Measurements from ENCODE around the gene WDR1. TPM values are rescaled to one million over a fixed set of nuclear protein-coding genes. Genes with fewer than 3 reads are reported as not detected.
A peak's percentile ranks its signal among the peaks of the same experiment; 100 is the strongest.

The WDR1 gene
- total RNA-seq, 1 donor from 2014 or later: 455 TPM

DNA sequence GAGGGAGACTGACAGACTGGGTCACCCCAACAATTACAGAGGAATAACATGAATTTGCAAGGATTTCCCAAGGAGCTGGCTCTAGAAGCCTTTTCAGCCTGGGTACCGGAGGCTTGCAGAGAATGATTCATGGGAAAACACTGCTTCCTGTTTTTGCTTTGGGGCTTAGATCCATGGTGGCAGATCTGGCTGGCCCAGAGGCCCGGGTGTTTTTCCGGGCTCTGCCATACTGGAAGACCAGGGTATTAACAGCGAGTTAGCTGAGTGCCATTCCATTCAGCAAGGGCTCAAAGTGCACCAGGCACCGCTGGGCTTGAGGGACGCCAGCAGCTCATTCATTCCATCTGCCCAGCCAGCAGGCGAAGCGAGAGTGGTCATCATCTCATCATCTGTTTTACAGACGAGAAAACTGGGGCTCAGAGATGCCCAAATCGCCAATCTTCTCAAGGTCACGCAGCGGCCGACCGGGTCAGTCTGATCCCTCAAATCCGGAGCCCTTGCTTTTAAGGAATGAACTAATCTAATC, 1.3 kb downstream of the WDR1 start:
- DNase-seq (ENCODE audit: extremely low read depth, low read depth, low spot score): no peak

DNA sequence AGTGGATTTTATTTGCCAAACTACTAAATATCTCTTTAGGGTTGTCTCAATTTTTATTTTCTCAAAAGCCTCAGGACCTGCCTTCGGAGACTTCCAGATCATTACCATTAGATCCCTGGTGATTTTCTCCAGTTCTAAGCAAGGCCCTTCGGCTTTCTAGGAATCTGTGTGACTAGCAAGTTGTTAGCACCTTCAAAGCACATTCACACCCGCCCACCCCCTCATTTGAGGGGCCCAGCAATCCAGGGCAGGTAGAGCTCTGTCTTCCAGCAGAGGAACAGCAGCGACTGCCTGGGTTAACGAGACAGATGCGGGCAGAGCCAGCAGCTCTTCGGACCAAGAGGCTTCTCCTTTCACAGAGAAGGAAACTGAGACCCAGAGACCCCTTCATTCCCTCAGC, 2.0 kb downstream of the WDR1 start:
- no peak for DNase-seq (ENCODE audit: extremely low read depth, low read depth, low spot score)

DNA sequence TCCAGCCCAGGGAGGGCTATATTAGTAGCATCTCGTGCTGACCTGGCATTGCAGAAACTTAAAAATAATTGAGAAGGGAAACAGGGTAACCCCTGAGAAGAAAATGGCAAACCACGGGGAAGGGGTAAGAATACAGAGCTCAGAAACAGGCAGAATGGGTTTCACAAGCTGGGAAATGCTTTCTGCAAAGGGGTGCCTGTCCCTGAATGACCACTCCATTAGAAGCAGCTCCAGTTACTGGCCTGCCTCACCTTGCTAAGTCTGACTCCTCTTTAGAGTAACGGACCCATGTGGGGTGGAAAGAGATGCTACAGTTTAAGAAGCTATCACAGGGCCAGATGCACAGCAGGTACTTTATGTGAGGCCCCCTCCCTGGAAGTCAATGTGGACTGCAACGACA, 2.5 kb downstream of the WDR1 start:
- no peak for DNase-seq (ENCODE audit: extremely low read depth, low read depth, low spot score)

DNA sequence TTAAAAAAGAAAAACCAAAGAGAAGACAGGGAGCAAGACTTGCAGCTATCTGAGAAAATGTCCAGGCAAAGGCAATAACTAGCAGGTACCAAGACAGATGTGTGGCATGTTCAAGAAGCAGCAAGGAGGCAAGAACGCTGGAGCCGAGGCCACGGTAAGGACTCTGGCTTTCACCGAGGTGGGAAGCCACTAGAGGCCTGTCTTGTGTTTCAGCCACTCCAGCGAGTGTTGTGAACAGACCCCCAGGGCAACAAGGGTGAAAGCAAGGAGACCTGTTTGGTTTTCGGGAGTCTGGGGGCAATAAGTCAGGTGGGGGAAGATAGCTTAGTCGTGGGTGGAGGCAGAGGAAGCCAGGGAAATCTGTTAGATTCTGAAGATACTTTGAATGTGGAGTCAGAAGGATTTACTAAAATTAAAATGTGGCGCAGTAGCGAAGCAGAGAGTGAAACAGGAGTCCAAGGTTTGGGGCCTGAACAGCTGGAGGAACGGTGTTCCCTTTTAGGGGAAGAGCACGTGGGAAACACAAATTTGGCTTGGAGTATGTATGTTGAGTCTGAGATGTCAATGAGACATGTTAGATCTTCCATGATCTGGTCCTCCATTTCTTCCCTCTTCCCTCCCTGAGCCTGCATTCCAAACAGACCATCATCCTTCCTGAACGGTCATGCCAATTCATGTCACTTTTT, 3.1 kb downstream of the WDR1 start:
- no peak for DNase-seq (ENCODE audit: extremely low read depth, low read depth, low spot score)

DNA sequence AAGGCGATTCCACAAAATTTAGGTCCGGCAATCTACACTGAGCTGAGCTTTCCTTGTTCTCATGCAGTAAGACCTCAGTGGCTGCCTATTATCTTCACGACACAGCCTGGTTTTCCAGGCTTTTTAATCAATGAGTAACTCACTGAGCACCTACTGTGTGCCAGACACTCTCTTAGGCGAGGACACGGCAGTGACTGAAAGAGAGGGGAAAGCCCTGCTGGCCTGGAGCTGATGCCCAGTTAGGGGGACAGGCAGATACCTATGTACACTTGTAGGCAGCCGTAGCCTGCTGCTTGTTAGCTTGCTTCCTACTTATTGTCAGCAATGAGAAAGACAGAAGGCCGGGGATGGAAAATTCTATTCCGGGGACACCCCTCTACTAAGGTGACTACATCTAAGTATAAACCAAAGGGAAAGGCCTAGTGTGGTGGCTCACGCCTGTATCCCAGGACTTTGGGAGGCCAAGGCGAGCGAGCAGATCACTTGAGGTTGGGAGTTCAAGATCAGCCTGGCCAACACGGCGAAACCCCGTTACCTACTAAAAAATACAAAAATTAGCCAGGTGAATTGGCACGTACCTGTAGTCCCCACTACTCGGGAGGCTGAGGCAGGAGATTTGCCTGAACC, 3.8 kb downstream of the WDR1 start:
- no peak for DNase-seq (ENCODE audit: extremely low read depth, low read depth, low spot score)

DNA sequence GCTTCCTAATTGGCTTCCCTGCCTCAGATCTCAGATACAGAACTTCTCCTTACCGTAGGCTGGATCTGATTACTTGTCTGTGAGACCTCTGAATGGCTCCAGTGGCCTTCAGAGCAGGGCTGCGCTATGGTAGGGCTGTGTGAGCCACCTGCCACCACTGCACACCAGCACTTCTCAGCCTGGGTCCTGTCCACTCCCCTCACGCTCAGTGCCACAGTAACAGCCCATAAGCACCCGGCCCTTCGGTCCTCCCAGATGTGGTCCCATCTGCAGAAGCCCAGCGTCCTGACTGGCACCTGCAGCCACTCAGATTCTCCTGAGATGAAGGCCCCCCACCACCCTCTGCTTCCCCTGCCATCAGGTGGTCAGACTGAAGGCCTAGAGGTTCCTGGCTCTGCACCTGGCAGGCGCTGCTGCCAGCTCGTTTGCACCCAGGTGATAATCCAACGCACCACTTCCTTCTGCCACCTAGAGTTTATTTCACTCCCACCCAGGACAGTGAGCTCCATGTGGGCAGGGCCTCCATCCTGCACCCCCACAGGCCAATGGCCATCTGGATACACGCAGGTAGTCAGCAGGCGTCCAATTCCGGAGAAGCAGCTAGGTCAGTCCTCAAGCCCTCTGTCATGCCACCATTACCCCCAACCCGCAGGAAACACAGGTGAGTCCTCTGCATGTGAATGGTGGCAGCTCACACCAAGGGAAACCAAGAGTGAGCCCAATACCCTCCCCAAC, 5.4 kb downstream of the WDR1 start:
- DNase-seq (ENCODE audit: extremely low read depth, low read depth, low spot score): no peak

DNA sequence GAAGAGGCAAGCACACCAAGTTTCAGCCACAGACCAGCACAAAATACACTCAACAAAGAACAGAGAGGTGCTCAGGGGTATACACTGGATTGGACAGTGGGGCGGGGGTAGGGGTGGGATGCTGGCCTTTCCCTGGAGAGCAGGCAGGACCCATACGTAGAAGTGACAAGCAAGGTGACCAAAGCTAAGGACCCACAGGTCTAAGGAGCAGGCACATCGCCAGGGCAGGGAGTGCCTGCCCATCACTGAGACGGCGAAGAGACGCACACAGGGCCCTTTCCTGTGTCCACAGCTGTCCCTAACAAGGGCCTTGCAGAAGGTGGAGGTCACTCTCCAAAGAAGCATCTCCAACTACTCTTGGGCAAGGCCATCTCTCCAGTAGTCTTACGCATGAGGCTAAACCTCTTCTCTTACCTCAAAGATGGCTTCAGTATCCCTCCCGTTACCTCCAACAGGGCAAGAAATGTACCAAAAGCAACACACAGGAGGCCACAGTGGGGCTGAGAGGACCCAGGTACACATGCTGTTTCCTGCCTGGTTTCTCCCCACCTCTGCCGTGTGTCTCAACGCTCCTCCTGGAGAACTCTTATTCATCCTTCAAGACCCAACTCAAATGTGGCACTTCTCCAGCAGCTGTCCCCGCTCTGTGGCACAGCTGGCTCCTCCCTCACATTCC, 6.5 kb downstream of the WDR1 start:
- DNase-seq (ENCODE audit: extremely low read depth, low read depth, low spot score): no peak

DNA sequence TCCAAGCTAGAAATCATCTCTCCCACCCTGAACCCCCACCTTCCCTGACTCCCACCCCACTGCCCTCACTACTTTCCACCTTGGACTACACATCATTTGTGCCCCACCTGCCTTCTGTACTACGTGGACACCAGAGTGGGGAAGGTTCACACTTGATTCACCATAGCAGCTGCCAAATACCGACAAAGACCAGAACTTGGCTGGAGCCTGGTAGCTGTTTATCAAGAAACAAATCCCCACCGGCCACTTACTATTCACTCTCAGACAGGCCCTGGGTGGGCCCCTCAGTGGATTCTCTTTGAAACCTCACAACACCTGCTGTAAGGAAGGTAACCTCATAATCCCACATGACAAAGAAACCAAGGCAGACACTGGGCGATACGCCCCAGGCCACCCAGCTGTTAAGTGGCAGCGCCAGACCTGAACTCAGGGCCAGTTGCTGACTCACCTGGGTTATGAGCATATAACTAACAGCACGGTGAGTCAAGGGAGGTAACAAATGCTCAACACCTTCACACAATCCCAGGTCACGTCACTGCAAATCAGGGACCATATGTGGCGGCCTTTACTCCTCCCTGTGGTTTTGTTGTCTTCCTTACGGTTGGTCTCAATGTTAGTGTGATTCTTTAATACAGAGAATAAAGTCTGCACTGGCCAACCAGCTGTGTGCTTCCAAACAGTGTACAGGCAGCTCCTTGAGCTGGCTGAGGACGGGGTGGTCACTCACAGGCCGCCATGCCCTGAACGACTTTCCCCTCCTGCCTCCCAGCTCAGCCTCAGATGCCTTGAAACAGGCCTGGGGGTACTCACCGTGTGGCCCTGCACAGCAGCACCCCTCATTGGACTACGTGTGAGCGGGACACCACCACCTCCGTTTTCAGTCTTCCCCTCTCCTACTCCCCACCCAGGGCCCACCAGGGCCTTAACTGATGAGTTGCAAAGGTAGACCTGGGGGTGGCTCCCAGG, 7.5 kb downstream of the WDR1 start:
- no peak for DNase-seq (ENCODE audit: extremely low read depth, low read depth, low spot score)

DNA sequence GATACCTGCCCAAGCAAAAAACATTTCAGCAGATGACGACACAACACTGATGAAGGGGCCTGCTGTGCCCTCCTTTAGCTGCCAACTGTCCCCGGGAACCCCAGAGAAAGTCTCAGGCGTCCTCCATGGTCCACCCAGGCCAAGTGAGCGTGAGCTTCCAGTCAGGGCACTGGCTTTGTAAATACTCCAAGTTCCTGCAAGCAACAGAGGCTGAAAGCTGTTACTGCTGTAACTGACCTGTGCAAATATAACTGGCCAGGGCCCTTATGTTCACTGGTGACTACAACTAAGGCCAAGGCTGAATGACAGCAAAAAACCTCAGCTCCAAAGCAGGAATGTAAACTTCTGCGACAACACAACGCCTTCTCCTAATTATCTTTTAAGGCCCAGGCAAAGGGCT, 8.2 kb downstream of the WDR1 start:
- no peak for DNase-seq (ENCODE audit: extremely low read depth, low read depth, low spot score)

DNA sequence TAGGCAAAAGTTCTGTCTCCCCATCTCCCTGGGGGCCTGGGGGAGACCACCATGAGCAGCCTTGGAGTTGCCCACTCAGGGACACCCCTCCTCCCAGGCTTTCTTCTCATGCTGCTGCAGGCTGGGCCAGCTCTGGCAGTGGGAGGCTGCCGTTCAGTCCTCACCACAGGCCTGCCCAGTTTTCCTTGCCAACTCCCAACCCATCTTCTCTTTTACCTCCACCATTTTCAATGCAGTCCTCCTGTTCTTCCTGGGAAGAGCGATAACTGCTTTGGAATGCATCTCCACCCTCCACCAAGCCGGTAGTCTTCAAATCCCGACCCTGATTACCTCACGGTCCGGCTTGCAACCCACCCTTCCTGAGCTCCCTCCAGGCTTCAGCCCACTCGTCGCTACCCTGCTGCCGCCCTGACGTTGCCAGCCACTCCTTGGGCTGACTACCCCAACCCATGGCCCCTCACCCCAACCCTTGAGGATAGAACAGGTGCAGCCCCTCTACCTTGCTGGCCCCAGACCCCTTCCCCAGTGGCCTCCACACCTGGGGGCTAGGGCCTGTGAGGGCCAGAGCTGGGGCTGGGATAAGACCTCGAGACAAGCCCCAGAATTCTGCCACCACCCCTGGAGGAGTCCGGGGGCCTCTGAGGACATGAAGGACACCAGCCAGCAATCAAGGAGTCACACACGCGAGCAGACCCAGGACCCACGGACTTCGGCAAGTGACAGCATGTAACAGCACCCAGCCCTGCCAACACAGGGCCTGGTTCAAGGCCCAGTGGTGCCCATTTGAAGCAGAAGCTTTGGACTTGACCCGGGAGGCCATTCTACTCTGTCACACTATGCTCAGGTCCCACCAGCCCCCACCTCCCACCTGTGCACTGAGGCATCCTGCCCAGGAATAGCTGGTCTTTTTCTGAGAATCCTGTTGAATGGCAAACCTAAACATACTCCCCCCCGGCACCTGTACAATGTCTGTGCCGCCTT, 9.2 kb downstream of the WDR1 start:
- DNase-seq (ENCODE audit: extremely low read depth, low read depth, low spot score): no peak

DNA sequence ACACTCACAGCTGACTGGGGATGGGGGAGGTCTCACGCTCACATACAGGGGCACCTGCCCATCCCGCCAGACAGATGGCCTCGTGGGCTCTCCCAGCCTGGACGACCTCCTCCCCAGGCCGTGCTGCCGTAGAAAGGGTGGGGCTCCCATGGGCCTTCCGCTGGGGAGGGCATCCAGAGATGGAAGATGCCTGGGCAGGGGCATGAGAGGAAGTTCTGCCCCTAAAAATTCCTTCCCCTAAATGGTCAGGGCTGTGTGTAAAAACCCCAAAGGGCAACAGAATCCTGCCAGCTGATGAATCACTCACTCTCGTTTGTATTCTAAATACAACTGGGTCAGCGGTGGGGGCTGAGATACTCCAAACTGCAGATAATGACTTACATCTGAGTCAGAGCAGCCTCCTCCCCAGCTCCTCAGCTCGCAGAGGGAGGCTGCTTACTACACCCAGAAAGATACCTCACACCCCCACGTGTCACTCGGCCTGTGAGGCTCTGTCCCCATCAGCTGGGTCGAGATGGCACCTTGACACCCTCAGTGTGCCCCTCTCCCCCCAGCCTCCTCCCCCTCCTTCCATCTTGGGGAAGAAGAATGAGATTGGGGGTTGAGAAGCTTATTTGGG, 10.1 kb downstream of the WDR1 start:
- DNase-seq (ENCODE audit: extremely low read depth, low read depth, low spot score): peak; percentile 77

DNA sequence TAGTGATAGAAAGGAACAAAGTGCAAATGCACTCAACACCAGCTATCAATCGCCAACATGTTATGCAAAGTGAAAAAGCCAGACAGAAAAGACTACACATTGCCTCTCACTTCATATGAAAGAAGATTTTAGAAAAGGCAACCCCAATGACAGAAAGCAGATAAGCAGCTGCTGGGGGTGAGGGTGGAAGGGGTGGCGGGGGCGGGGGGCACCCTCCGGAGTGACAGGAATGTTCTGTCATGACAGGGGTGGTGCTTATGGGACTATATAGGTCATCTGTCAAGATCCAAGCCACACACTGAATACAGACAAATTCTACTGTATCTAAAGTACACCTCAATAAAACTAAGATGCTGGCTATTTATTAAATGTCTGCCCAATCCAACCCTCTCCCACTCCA, 10.7 kb downstream of the WDR1 start:
- no peak for DNase-seq (ENCODE audit: extremely low read depth, low read depth, low spot score)

DNA sequence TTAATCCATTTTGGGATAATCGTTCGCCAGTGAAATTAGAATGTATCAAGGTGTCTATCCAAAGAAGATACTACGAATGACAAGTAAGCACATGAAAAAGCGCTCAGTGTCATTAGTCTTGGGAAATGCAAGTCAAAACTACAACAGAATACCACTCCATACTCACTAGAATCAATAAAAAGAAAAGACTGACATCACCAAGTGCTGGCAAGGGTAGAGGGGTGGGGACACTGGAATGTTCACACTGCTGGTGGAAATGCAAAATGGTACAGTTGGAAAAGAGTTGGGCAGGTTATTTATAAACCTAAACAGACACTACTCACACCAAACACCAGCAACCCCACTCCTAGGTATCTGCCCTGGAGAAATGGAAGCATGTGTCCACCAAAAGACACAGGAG, 11.2 kb downstream of the WDR1 start:
- no peak for DNase-seq (ENCODE audit: extremely low read depth, low read depth, low spot score)

DNA sequence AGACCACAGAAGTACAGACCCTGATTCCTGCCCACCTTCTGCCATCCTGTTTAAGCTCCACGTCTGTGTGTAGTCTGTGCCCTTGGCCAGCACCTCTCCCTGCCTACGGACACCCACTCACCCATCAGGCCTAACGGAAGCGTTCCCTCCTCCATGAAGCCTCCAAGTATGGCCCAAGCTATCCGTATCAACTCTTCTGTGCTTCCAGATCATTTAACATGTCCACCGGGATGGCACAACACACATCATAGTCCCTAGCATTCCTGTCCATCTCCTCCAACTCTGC, 11.7 kb downstream of the WDR1 start:
- DNase-seq (ENCODE audit: extremely low read depth, low read depth, low spot score): no peak

DNA sequence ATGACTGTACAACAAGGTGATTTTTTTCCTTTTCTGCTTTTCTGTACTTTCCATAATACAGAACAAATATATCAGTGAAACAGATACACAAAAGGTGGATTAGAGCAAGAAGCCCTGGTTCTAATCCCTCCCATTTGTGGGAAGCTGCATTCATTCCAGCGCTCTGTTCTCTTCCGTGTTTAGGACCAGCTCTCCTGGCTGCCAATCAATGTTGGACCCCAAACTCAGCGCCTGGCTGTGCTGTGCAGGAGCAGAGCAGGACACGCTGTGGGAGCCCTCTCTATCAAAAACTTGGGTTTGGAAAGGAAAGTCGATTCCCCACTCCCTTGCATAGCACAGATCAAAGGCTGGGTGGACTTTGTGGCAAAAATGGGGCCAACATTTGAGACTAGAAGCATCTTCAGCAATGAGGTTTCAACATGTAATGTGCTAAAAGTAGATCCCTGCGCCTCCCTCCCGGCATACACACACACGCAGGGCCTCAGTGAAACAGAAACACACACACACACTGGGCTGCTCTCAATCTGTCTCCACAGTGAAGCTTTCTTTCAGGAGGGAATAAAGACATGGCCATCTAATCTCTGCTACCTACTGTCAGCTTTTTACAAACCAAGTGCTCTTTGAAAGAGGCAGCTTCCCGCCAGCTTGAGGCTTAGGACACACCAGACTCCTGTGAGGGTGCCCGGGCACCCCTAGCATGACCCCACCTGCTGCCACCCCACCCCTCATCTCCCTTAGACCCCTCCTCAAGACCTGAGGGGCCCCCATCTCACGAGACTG, 12.2 kb downstream of the WDR1 start:
- DNase-seq (ENCODE audit: extremely low read depth, low read depth, low spot score): no peak

DNA sequence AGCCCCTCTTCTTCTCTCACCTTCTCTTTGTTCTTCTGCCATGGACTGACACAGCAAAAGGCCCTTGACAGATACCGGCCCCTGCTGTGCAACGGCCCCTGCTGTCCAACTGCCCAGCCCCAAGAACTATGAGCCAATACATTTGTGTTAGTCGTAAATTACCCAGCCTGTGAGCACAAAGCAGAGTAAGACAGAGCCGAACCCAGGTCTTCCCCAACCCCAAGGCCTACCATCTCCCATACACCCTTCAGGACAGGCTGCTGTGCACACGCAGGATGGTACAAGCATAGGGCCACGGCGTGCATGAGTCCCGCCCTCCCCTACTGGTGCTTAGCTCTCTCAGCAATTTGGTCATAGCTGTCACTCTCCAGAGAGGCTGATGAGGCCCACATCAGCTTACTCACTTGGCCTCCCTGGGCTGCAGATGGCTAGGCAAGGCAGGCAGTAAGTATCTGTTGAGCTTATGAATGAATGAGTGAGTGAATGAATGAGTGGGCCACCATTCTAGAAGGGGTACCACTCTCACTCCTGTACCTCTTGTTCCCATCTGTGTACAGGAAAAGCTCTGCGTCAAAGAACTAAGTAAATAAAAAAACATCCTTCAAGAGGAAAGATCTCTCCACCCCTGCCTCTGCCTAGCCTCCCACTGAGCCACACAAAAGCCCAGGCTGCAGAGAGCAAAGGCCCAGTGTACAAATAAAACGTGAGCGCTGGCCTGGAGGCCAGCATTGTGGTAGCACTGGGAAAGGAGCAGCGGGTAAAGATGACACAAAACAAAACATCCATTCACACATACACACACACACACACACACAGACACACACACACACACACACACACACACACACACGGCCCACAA, 13.9 kb downstream of the WDR1 start:
- no peak for DNase-seq (ENCODE audit: extremely low read depth, low read depth, low spot score)

Measured in glomerular endothelial cell (primary cell).